ENCODE results near the gene SRGAP2B.
"Not testable (repeated sequence)": the region's sequence is repeated elsewhere in the genome, so short reads cannot be mapped to it uniquely, and the experiment has no call there.

Gene SRGAP2B

DNA sequence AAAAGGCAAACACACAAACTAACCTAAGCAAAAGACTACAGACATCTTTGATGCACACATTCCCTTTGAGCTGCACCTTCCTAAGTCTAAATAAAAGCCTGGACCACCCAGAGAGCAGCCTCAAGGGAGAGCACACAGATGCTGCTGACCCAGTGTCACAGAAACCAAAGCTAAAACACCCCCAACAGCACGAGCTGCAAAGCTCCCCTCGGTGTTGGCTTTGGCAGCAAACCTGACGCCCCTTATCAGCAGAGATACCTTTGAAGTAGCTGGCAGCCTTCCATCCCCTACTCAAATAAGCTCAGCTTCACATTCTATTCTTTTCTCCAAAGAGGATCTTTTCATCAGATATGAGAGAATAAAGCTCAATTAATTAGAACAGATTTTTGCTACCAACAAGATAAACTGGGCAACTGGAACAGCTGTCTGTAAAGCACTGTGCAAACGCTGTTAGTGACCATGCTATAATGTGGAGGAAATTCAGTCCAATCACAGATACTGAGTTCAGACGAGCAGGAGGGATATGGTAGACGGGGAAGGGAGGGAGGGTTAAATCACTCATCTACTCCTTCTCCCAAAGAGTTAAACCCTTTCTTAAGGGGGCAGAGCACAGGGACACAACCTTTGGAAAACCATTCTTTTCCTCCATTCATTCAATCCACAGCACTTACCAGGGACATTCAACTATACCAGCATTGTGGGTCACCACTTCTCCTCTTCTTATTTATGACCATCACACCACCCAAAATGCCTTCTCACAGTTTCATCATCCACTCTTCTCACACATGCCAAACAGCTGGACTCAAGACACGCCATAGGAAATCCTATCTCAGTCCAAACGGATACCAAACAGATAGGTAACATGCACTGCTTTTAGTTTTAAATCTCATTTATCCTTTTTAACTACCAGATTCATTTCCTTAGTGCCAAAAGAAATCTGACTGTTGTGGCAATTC lies 148.3 kb downstream of the SRGAP2B start:
- not testable (repeated sequence) for DNase-seq (ENCODE audit: low spot score)

DNA sequence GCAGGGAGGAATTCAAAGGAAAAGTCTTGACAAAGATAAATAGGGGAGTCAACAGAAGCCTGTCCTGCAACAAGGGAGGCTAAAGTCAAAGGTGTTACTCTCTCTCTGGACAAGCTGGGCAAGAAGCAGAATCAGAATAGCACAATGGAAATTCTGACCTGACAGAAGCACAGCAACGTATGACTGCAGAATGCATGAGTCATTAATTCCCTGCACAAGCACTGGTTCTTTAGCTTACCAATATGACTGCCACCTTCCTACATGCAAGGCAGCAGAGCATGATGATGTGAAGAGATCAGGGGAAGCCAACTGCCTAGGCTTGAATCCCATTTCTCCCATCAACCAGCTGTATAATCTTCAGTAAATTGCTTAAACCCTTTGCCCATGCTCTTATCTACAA lies 153.4 kb downstream of the SRGAP2B start:
- DNase-seq (ENCODE audit: low spot score) = not testable (repeated sequence)

DNA sequence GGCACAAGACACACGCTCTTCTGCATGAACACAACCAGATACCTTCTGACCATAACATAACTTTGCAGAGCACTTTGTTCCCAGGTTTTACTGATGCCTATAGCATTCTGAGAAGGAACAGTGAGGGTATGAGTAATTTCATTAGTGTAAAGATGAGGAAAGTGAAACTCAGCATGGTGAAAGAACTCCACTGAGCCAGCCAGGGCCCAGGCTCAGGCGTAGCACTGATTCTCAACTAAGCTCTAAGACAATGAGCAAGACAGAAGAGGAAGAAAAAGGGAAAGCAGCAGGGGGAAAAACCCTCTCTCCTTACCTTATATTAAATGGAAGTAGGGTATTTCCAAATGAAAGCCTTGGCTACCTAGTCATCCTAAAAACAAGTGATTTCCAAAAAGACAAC lies 155.1 kb downstream of the SRGAP2B start:
- not testable (repeated sequence) for DNase-seq (ENCODE audit: low spot score)

DNA sequence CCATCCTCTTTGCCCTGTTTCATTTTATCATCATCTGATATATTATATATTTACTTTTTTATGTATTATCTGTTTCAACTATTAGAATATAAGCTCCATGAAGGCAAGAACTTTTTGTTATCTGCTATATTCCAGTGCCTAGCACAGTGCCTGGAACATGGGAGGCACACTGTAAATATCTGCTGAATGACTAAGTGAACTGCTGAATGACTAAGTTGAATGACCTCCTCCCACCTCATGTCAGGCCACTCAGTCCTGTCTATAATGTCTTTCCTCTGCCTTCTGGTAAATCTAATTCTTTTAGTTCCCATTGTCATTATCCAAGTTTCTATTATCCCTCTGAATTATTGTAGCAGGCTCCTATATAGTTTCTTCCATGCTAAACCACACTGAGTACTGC lies 156.5 kb downstream of the SRGAP2B start:
- not testable (repeated sequence) for DNase-seq (ENCODE audit: low spot score)

DNA sequence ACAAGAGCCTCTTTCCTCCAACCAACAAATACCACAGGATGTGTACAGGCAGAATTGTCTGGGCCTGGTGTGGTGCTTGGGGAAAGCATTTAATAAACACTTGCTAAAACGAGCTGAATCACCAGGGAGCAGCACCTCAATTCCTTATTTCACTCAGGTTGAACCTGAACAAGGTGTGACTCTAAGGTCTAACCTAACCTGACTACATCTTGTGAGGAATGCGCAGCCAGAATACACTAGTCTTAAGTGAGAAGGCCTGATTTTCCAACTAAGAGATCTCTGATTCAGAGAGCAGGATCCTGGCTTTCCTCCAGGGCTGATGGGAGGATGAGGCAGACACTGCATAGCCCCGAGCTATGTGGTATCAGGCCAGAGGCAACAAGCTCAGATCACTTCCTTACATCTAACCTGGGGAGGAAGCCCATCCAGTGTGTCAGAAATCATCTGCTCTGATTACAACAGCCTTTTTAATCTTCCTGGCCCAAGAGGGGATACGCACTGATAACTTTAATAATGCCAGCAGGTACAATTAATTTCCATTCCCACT lies 158.9 kb downstream of the SRGAP2B start:
- DNase-seq (ENCODE audit: low spot score) = not testable (repeated sequence)

DNA sequence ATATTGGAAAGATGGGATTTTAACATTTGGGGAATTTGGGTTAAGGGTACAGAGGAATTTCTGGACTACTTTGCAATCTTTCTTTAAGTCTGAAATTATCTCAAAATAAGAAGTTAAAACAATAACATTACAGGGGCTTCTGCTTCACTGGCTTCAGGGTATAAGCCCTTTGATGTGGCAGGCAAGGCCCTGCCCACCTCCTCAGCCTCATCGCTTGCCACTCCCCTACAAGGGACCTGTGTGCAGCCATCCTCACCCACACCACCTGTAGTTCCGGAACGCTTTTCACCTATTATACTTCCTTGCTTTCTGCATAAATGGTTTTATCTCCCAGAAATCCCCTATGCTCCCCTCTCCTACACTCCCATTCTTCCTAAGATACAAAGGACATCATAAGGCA lies 159.8 kb downstream of the SRGAP2B start:
- not testable (repeated sequence) for DNase-seq (ENCODE audit: low spot score)

DNA sequence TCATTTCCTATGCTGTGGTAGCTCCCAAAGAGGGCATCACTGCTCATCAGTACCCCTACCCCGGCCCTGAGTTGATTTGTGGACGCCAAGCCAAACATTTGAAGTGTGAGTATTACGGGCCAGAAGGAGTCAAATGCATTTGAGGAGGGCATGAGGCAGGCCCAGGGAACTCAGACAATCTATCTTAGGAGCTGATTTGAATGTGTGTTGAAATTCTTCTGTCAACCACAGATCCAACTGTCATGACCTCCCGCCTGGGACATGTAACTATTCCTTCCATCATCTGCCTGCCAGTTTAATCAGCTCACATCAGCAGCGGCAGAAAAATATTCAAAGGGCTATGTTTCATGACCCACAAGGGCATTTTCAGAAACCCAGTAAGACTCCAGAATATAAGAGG lies 162.1 kb downstream of the SRGAP2B start:
- DNase-seq (ENCODE audit: low spot score) = not testable (repeated sequence)

DNA sequence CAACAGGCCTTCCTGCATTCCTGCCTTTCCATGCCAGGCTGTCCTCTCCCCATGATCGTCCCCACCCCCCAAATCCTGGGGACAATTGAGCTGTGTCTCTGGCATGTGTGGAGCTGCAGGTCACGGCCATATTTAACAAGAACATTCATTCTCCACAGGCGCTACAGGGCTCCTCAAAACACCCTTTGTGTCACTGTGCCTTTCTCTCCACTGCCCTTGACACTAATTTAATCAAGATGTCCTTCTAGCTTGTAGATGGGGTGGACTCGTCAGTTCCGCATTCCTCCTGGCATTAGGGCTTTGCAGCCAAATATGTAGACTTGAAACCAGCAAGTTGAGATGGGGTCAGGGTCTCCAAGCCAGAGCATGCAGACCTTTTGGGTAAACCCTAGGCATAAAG lies 163.0 kb downstream of the SRGAP2B start:
- DNase-seq (ENCODE audit: low spot score) = not testable (repeated sequence)

DNA sequence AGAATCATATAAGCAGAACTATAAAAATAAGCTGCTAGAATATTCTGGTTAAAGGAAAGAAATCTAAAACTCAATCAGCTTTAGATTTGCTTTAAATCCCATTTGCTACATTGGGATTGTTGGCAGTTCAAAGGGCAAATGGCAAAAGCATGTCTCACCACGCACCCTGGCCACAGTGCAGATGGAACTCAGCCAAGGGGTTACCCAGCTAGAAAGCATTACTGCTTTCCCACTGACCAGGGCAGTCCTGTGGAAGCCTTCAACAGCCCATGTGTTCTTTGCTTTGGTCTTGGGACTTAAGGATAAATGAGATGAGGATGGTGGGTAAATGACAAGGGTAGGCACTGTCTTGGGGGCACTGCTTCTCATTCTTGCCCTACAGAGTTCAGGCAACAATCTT lies 163.6 kb downstream of the SRGAP2B start:
- DNase-seq (ENCODE audit: low spot score) = not testable (repeated sequence)

DNA sequence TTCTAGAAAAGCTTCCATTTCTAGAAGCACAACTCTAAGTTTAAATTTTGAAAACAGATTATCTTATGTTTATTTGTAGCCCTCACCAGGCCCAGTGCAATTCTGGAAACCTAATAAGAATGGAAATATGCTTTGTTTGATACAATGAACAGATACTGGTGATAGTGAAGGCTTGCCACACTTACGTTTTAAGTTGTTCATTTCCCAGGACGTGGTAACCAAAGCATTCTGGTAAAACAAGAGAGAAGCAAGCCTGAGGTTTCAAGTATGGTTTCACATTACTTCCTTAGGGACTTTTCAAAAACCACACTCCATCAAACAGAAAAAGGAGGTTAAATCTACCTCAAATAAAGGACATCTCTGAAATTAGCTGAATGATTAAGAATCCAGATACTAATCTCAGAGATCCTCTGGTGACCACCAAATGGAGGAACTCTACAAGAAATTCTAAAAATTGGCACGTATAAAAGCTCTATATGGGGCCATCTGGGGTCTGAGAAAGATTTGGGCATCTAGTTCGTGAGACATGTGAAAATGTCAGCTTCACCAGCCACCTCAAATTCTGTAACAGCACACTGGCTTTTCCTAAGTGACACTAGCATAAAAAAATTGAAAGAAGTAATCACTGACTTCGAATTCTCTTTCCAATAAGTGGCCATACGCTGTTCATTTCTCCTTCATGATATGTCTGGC lies 164.9 kb downstream of the SRGAP2B start:
- not testable (repeated sequence) for DNase-seq (ENCODE audit: low spot score)

DNA sequence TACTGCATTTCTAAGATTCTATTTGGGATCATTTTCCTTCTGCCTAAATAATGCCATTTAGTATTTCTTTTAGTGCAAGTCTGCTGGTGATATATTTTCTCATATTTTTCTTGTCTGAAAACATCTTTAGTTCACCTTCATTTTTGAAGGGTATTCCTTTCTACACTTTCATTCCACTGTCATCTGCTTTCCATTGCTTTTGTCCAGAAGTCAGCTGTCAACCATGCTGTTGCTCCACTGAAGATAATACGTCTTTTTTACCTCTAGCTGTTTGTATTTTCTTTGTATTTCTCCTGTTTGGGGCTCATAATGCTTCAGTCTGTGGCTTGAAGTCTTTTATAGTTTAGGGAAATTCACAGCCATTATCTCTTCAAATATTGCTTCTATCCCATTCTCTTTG lies 167.8 kb downstream of the SRGAP2B start:
- DNase-seq (ENCODE audit: low spot score) = peak; percentile 0

DNA sequence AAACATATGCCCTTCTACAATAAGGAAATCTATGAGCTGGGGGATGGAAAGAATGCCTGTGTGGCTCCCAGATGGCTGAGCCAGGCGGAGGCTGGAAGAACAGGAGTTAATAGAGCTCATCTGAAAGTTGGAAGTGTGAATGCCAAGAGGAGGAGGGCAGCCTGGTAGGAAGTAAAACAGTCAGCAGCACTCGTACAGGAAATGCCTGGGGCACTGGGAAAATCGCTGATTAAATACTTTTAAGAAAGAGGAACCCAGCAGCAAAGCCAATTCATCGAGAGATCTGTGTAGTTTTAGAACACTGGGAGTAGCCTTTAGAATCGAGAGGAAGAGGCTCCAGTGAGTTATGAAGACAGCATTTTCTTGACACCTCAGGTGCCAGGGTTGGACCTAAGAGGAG lies 171.5 kb downstream of the SRGAP2B start:
- not testable (repeated sequence) for DNase-seq (ENCODE audit: low spot score)

DNA sequence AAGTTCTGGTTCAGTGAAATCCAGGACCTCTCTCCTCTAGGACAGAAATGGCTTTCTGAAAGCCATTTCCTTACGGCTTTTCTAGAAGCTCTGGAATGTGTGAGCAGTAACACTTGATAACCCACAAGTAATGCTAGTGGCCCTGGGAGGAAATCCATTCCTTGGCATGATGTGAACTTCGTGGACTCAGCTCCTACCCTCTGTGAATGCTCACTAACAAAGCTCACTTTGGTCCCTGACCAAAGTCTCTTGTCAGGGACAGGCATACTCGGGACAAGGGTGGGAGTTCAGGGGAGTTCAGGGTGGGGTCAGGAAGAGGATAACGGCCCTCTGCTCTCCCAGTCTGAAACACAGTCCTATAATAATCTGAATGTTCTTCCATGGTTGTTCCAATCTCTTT lies 172.3 kb downstream of the SRGAP2B start:
- peak; percentile 0 for DNase-seq (ENCODE audit: low spot score)

DNA sequence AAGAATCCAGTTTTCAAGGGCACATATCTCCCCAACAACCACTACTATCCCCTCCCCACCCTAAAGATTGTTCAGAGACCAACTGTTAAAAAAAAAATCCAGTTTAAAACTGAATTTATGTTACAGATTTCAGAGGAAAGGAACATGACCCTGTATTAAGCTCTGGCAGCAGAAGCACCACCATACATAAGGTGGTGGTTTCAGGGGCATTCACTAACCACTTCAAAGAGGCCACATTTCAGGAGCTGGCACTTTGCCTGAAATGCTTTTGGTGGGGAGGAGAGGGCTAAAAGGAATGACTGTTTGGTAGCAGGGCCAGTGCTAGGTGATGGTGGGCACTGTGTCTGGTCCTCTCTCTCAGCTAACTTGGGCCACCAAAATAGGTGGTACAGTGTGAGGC lies 176.0 kb downstream of the SRGAP2B start:
- DNase-seq (ENCODE audit: low spot score) = not testable (repeated sequence)

DNA sequence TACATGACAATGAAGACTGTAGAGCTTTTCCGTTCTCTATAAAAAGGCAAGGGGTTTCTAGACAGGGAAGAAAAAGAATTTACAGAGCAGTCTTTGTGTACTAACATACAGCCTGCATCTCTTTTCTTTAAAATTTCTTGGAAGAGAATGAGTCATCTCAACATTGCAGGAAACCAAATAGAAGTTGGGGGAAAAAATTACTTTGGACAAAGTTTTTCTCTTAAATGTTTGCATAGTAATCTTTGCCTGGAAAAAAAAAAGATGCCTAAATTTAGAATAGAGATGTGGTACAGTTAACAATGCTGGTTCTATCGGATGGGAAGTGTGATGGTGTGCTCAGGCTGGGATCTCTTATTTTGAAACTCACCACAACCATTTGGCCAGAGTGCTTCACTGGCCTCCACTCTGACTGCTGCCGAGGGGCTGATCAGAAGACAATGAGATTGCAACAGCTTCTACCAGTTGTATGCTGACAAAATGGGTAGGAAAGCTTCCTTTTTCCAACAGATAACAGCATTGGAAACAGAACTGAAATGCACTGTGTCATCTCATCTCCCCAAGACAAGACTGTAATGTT lies 177.0 kb downstream of the SRGAP2B start:
- not testable (repeated sequence) for DNase-seq (ENCODE audit: low spot score)

DNA sequence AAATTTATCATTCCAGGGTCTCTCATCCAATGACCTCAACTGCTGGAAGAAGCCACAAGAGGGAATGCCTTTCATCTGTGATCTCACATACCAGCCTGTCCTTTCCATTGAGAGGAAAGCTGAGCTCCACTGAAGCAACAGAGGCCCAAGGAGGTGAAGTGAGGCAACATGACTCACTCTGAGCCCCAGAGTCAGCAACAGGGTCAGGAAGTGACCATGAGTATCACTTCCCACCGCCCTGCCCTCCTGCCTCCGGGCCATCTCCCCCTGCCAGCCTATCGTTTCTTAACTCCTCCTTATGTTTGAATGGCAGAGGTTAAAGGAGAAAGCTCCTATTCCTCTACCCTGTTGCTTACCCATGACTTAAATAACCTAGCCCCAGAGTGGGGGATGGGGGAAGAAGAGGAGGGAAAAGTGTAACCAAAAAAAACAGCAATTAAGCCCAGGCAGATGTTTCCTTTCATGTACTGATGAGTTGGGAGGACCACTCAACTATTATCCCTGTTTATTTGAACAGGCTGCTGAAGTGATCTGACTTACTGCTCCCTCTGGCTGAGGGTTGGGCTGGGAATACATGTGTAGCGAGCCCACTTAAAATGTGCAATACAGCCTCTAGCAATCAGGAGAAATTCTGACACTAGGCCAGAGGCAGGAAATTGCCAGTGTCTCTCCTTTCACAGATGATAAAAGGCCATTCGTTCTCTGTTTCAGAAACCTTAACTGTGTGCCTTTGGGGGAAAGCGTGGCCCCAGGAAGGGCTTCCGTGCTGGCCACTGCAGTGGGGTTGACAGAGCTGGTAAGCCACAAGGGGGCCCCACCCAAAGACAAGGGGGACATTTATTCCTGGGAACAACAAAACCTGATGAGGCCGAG lies 177.7 kb downstream of the SRGAP2B start:
- not testable (repeated sequence) for DNase-seq (ENCODE audit: low spot score)

DNA sequence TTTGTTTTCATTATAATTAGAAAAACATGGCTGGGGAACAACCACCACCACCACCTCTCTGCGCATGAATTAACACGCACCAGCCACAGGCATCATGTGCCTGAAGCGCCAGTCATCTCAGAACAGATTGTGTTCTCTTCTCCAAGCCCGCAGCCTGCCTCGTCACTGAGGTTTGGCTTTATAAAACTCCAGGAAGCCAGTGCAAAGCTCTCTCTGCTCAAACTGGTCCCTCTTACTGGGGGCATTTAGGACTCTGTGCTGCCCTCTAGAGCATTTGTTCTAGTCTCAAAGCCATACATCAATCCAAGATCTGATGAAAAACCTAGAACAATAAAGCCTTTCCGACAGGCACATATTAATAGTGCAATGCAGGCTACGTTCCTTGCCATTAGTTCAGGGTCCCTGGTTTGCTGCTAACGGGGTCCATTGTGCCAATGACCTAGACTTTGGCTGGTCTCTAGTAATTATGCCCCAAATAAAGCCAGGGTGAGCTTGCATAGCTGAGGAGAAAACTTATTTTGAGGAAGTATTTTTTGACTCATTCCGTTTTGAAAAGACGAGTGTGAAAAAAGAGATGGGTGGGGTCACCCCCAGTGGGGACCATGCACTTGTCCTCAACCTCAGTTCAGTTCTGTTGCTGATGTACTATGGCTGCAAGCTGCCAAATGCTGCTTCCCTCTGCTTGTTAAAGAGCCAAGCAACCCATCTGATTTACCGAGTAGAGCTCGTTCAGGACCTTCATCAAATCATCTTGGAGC lies 181.0 kb downstream of the SRGAP2B start:
- not testable (repeated sequence) for DNase-seq (ENCODE audit: low spot score)

DNA sequence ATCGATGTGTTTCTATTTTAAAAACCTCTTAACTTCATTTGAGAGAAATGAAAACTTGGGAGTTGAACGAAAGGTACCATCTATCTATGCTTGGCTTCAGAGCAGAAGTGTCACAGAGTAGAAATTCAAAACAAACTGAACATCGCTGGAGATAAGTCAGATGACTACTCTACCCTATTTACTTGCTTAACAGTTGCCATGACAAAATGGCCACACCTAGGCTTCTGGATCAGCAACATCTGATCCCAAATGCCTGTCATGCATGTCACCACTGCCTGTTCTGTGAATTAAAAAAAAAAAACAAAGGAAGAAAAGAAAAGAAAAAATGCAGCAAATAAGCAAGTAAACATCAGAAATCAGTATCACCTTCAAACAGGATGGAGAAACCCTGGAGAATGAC lies 181.7 kb downstream of the SRGAP2B start:
- DNase-seq (ENCODE audit: low spot score) = not testable (repeated sequence)

DNA sequence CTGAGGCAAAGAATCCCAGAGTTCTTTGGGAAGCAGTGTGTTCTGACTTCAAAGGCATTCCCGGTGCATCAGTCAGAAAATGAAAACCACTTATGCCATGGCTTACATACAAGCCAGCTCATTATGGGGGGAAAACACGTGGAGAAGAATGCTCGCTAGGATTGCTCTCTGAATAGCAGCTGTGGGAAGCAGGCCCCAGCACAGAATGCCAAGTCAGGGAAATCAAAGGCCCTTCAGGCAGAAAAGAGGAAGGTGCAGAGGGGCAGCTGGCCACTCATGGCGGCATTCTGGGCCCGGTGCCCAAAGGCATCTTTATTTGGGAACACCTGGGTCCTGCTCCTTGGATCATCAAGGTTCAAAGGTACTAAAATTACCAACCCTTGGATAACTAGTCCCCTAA lies 184.4 kb downstream of the SRGAP2B start:
- DNase-seq (ENCODE audit: low spot score) = not testable (repeated sequence)

DNA sequence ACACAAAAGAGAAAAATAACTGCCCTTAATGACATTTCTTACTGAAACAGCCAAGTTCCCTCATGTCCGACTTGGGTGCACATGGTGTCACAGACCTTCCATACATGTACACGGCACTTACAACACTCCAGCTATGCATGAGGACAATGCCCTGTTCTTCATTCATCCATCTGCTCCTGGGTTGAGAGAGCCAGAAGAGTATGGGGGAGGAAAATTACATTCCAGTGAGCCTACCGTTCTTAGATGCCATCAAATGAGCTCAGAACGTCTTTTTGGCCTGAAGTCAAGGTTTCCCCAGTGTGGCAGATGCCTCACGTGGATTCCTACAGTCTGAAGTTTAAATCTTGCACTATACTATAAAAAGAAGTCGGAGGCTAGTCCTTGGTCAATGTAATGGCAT lies 194.3 kb downstream of the SRGAP2B start:
- not testable (repeated sequence) for DNase-seq (ENCODE audit: low spot score)

Measured in RKO (cell line).